HepG2 (cell line): ENCODE data around the gene RSL1D1.

ENCODE experiments used
- ADNP ChIP-seq: sonication (generic); formaldehyde crosslinking; IDR thresholded peaks from 2 replicates; pipeline ENCODE4 v1.4.0; 2020; ENCODE audit warnings: missing genetic modification reagents
- ARNTL ChIP-seq: sonication (generic); formaldehyde crosslinking; IDR thresholded peaks from 2 replicates; pipeline ENCODE4 v1.4.0; 2020; ENCODE audit warnings: mild to moderate bottlenecking, missing genetic modification reagents
- ASH2L ChIP-seq: fragments of 300-600, 200-600 bp; sonication (generic); IDR thresholded peaks from 2 replicates; pipeline ENCODE4 v1.7.0; 2017; ENCODE audit warnings: low read depth, mild to moderate bottlenecking, moderate library complexity, mixed read lengths, low read length; ENCODE audit not compliant: insufficient read length
- CTCF ChIP-seq: sonication (generic); formaldehyde crosslinking; IDR thresholded peaks from 2 replicates; pipeline ENCODE4 v1.5.0; 2020; ENCODE audit warnings: mild to moderate bottlenecking, missing genetic modification reagents, moderate library complexity
- E2F1 ChIP-seq: sonication (generic); formaldehyde crosslinking; IDR thresholded peaks from 2 replicates; pipeline ENCODE4 v1.5.0; 2020; ENCODE audit warnings: missing genetic modification reagents
- ETV6 ChIP-seq: sonication (generic); formaldehyde crosslinking; conservative IDR thresholded peaks from 2 replicates; pipeline ENCODE4 v1.4.0; 2020; ENCODE audit warnings: missing genetic modification reagents
- FOXA3 ChIP-seq: IDR thresholded peaks from 2 replicates; pipeline ENCODE4 v1.6.1; 2016; ENCODE audit warnings: missing genetic modification reagents, missing compliant biosample characterization
- GFI1 ChIP-seq: sonication (generic); formaldehyde crosslinking; IDR thresholded peaks from 2 replicates; pipeline ENCODE4 v1.5.0; 2020; ENCODE audit warnings: missing genetic modification reagents, mild to moderate bottlenecking, borderline replicate concordance
- HMGXB4 ChIP-seq, 2 experiments: sonication (generic) in 1 of 2; formaldehyde crosslinking in 1 of 2; IDR thresholded peaks; 2 replicates each; pipeline versions ENCODE4 v1.4.0 to v1.6.1; 2018 to 2020; ENCODE audit warnings: missing genetic modification reagents in 2 of 2, borderline replicate concordance in 1 of 2, low read depth in 1 of 2, mild to moderate bottlenecking in 1 of 2, missing biosample characterization in 1 of 2
- KLF9 ChIP-seq: IDR thresholded peaks from 2 replicates; pipeline ENCODE4 v1.6.1; 2016; ENCODE audit warnings: low read depth
- MBNL3 ChIP-seq: fragments of 250-450 bp; sonication (Bioruptor Pico); conservative IDR thresholded peaks from 2 replicates; pipeline ENCODE4 v1.8.0; 2022; ENCODE audit warnings: mild to moderate bottlenecking, inconsistent platforms
- SIX4 ChIP-seq: sonication (generic); formaldehyde crosslinking; IDR thresholded peaks from 2 replicates; pipeline ENCODE4 v1.4.0; 2020; ENCODE audit warnings: missing genetic modification reagents
- TAF15 ChIP-seq: fragments of 200-400 bp; formaldehyde crosslinking; IDR thresholded peaks from one replicate; pipeline ENCODE4 v1.6.1; 2018; ENCODE audit warnings: mild to moderate bottlenecking, low read depth, low read length; ENCODE audit not compliant: poor library complexity, severe bottlenecking
- ZNF562 ChIP-seq: sonication (generic); formaldehyde crosslinking; IDR thresholded peaks from 2 replicates; pipeline ENCODE4 v1.8.0; 2022; ENCODE audit warnings: missing genetic modification reagents, borderline replicate concordance

GRCh38 chr16:11828696-11829095, 22.6 kb downstream of the RSL1D1 start:
- TF ChIP-seq HMGXB4 (CRISPR knock-in tag; IDR thresholded peaks at IDR 0.05; ENCODE audit: borderline replicate concordance in 1 of 2, low read depth in 1 of 2) (no peak), CTCF (no peak), TAF15 (no peak), ASH2L (no peak), ETV6 (CRISPR knock-in tag) (no peak), E2F1 (CRISPR knock-in tag) (no peak), SIX4 (CRISPR knock-in tag) (no peak), ARNTL (CRISPR knock-in tag) (no peak), MBNL3 (CRISPR knock-in tag) (no peak), KLF9 (CRISPR knock-in tag) (no peak), ADNP (CRISPR knock-in tag) (no peak), GFI1 (CRISPR knock-in tag) (no peak), ZNF562 (CRISPR knock-in tag) (no peak), FOXA3 (CRISPR knock-in tag) (no peak)
